ENCODE results near the gene ITFG1. TPM values are rescaled to one million over a fixed set of nuclear protein-coding genes. Genes with fewer than 3 reads are reported as not detected.

ITFG1 gene
- total and polyA plus RNA-seq, 2 of the 13 experiments (the other 11 are each of a cell fraction or from before 2014, with no cell fraction given), result 74.5 to 150 TPM

GRCh38 chr16:47127541-47127940 is 333.3 kb downstream of the ITFG1 start:
- H3K36me3 ChIP-seq (replicated peaks in 1 of 2; ENCODE audit: control insufficient read depth in 1 of 2, insufficient read depth in 2 of 2, low read length in 2 of 2), result no peaks in the 10 kb centered on the region
- no peak overlapping the region for H3K4me3 ChIP-seq (replicated peaks in 1 of 3; ENCODE audit: insufficient read depth in 1 of 3, low read depth in 2 of 3, low read length in 3 of 3)
- intact Hi-C loops (cut with micrococcal nuclease; ENCODE audit: unreplicated experiment), result no loop called here
- no peak for FAIRE-seq
- no peak for TF ChIP-seq CREB1 (IDR thresholded peaks at IDR 0.05)
- no peak for TF ChIP-seq CREB1 (CRISPR knock-in tag; IDR thresholded peaks at IDR 0.05)
- no peak for TF ChIP-seq ZNF598 (CRISPR knock-in tag; IDR thresholded peaks at IDR 0.05; ENCODE audit: borderline replicate concordance)
- no peak for TF ChIP-seq GATAD2A (CRISPR knock-in tag; IDR thresholded peaks at IDR 0.05)
- TF ChIP-seq MAFK (conservative IDR thresholded peaks at IDR 0.05 in 1 of 2, IDR thresholded peaks at IDR 0.05 in 1 of 2; ENCODE audit: low read length in 2 of 2), result no peak
- ChIA-PET POLR2A (no interaction called here), CTCF (ENCODE audit: low intra/inter-chr PET ratio, low total read pairs) (no interaction called here)
- peaks cover 6% of the 10 kb centered on the region; the same call in 1 of the 2 replicates for H3K4me1 ChIP-seq (ENCODE audit: insufficient read depth, low read length)
- no peak overlapping the region for H3K4me2 ChIP-seq (ENCODE audit: low read depth, low read length)
- H2AFZ ChIP-seq (ENCODE audit: low read length), result no peak overlapping the region
- no peak for ATAC-seq
- H3K9me3 ChIP-seq (ENCODE audit: low read length), result no peaks in the 10 kb centered on the region
- no peak overlapping the region for H3K9ac ChIP-seq (ENCODE audit: insufficient read depth, low read depth, low read length)
- H3K27me3 ChIP-seq (ENCODE audit: control insufficient read depth in 1 of 2, insufficient read depth in 2 of 2, low read length in 2 of 2), result no peaks in the 10 kb centered on the region
- DNase-seq (ENCODE audit: low spot score), result no peak
- 22% methylated on average over 3 of the region's 3 CpGs for WGBS (ENCODE audit: low lambda C conversion rate)
- in situ Hi-C loops (cut with HindIII; ENCODE audit: extremely low pct_ligation_motif_present, low pct_unique_long_range_greater_than_20kb), result no loop called here
- H3K27ac ChIP-seq (ENCODE audit: extremely low read length, insufficient read depth, low read length), result no peak overlapping the region
- no peaks in the 10 kb centered on the region for H4K20me1 ChIP-seq (ENCODE audit: insufficient read depth, low read length)
- no TSS peak for BruUV-seq (replicated peaks)
- no peaks in the 10 kb centered on the region for H3K79me2 ChIP-seq (ENCODE audit: insufficient read depth, low read length)

- Histone ChIP-seq H3K4me1 (ENCODE audit: insufficient read depth, low read length) (peaks cover 6% of the 10 kb centered on the region; the same call in 1 of the 2 replicates), H4K20me1 (ENCODE audit: insufficient read depth, low read length) (no peaks in the 10 kb centered on the region), H3K9ac (ENCODE audit: insufficient read depth, low read depth, low read length) (no peak overlapping the region), H3K9me3 (ENCODE audit: low read length) (no peaks in the 10 kb centered on the region), H2AFZ (ENCODE audit: low read length) (no peak overlapping the region), H3K36me3 (replicated peaks in 1 of 2; ENCODE audit: control insufficient read depth in 1 of 2, insufficient read depth in 2 of 2, low read length in 2 of 2) (no peaks in the 10 kb centered on the region), H3K4me3 (replicated peaks in 1 of 3; ENCODE audit: insufficient read depth in 1 of 3, low read depth in 2 of 3, low read length in 3 of 3) (no peak overlapping the region), H3K79me2 (ENCODE audit: insufficient read depth, low read length) (no peaks in the 10 kb centered on the region), H3K4me2 (ENCODE audit: low read depth, low read length) (no peak overlapping the region), H3K27me3 (ENCODE audit: control insufficient read depth in 1 of 2, insufficient read depth in 2 of 2, low read length in 2 of 2) (no peaks in the 10 kb centered on the region), H3K27ac (ENCODE audit: extremely low read length, insufficient read depth, low read length) (no peak overlapping the region)
- FAIRE-seq, result no peak
- TF ChIP-seq HNRNPK (IDR thresholded peaks at IDR 0.05; ENCODE audit: low read depth, low read length, poor library complexity, severe bottlenecking), result peak; percentile 95
- TF ChIP-seq ZNF850 (CRISPR knock-in tag; conservative IDR thresholded peaks at IDR 0.05), result no peak
- BruUV-seq (replicated peaks), result no TSS peak
- DNase-seq (ENCODE audit: low spot score), result no peak
- intact Hi-C loops (cut with micrococcal nuclease; ENCODE audit: unreplicated experiment) (no loop called here), in situ Hi-C loops (cut with HindIII; ENCODE audit: extremely low pct_ligation_motif_present, low pct_unique_long_range_greater_than_20kb) (no loop called here)
- ChIA-PET POLR2A (no interaction called here), CTCF (ENCODE audit: low intra/inter-chr PET ratio, low total read pairs) (no interaction called here)
- WGBS (ENCODE audit: low lambda C conversion rate), result 43% methylated on average over 4 of the region's 4 CpGs
- ATAC-seq, result no peak
These were observed 335.1 kb downstream of the ITFG1 start for GRCh38 chr16:47125757-47126156.

Measured in HepG2 (cell line).